GM12892 (cell line): Measurements from ENCODE around the gene ACP6.

Experiments
- POLR2A ChIP-seq: IDR thresholded peaks from 2 replicates; pipeline ENCODE4 v1.6.1; 2011; ENCODE audit warnings: low read depth, low read length, control low read depth
- TAF1 ChIP-seq: IDR thresholded peaks from 2 replicates; pipeline ENCODE4 v1.6.1; 2011; ENCODE audit warnings: low read depth, mild to moderate bottlenecking, control low read depth, low read length, borderline replicate concordance

DNA sequence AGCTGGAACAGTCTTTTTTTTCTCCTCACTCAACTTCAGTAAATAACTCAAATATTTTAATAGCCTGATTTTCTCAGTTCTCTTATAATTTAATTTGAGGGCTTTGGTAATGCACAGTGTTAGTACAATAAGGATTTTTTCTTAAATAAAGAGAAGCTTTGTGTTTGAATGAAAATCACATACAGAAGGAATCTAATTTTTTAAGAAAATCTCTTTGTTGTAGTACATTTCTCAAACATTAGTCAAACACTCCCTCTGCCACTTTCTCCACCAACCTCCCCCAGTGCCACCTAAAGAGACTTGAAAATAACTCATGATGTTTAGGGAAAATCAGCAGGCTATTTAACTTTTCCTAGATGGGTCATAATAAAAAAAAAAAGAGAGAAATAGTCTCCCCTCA is 42.3 kb upstream of the ACP6 start:
- no peak for TF ChIP-seq TAF1
- TF ChIP-seq POLR2A: no peak
